A673 (cell line): ENCODE measurements around the gene KCNMA1. TPM values are rescaled to one million over a fixed set of nuclear protein-coding genes. Genes with fewer than 3 reads are reported as not detected.

Experiments
- BruUV-seq: library from RNA; stranded (reverse); fragments of 400-500 nt; replicated peaks from 2 replicates; lab custom pipeline; 2021; lab: Mats Ljungman, UMichigan
- CTCF ChIA-PET: fragments of 300-600 bp; sonication (Branson Sonifier 250); formaldehyde crosslinking; loops from one replicate; lab custom pipeline; 2022; ENCODE audit warnings: antibody characterized with exemption; lab: Charles Lee
- POLR2A ChIA-PET: fragments of 300-600 bp; sonication (Branson Sonifier 250); formaldehyde crosslinking; loops from one replicate; lab custom pipeline; 2022; ENCODE audit warnings: antibody characterized with exemption; ENCODE audit not compliant: low non-redundant PET; lab: Charles Lee
- DNase-seq: peaks from one replicate; pipeline ENCODE4 v3.0.0-alpha.2; 2015; ENCODE audit warnings: low spot score
- H3K27ac ChIP-seq: fragments of 200-600 bp; sonication (generic); 2 replicates; pipeline ENCODE4 v1.5.1; 2016; ENCODE audit warnings: mixed run types, low read depth, mild to moderate bottlenecking, mixed read lengths, antibody characterized with exemption, low read length; ENCODE audit not compliant: poor library complexity, severe bottlenecking
- H3K27me3 ChIP-seq: fragments of 200-600 bp; sonication (generic); replicated peaks from 2 replicates; pipeline ENCODE4 v1.6.1; 2017; ENCODE audit warnings: mixed run types, low read depth, mild to moderate bottlenecking, mixed read lengths, antibody characterized with exemption, low read length; ENCODE audit not compliant: insufficient read depth, poor library complexity
- H3K36me3 ChIP-seq: fragments of 200-600 bp; sonication (generic); 2 replicates; pipeline ENCODE4 v1.6.1; 2016; ENCODE audit warnings: mixed run types, mild to moderate bottlenecking, mixed read lengths, antibody characterized with exemption, low read length; ENCODE audit not compliant: insufficient read depth, poor library complexity, severe bottlenecking
- H3K4me1 ChIP-seq: fragments of 200-600 bp; sonication (generic); 2 replicates; pipeline ENCODE4 v1.6.1; 2017; ENCODE audit warnings: mixed run types, mild to moderate bottlenecking, mixed read lengths, antibody characterized with exemption, low read length; ENCODE audit not compliant: insufficient read depth, poor library complexity, severe bottlenecking
- H3K4me3 ChIP-seq: fragments of 200-600 bp; sonication (generic); 2 replicates; pipeline ENCODE4 v1.5.1; 2016; ENCODE audit warnings: low read depth, mixed run types, mild to moderate bottlenecking, mixed read lengths, low read length; ENCODE audit not compliant: poor library complexity, severe bottlenecking
- H3K9me3 ChIP-seq: fragments of 200-600 bp; sonication (generic); 2 replicates; pipeline ENCODE4 v1.6.1; 2016; ENCODE audit warnings: mixed run types, low read depth, mild to moderate bottlenecking, mixed read lengths, antibody characterized with exemption, low read length; ENCODE audit not compliant: poor library complexity, severe bottlenecking
- EZH2 ChIP-seq: fragments of 200-600 bp; sonication (generic); IDR thresholded peaks from 2 replicates; pipeline ENCODE4 v1.6.1; 2017; ENCODE audit warnings: borderline replicate concordance, low read depth, mild to moderate bottlenecking, mixed read lengths, antibody characterized with exemption, low read length; ENCODE audit not compliant: poor library complexity, severe bottlenecking
- intact Hi-C: fragments of 100-400 bp; cut with micrococcal nuclease; formaldehyde crosslinking; loops from one replicate; pipeline ENCODE4 v1.10.0; 2022; ENCODE audit not compliant: unreplicated experiment
- total RNA-seq: library from RNA; stranded (reverse); gene quantifications from 2 replicates; pipeline ENCODE4 v1.2.3, GENCODE V29; 2021
- TF ChIP-seq, protein P1 (sequence below): fragments of 300-800, 200-600 bp; sonication (generic); conservative IDR thresholded peaks from 2 replicates; pipeline ENCODE4 v1.5.1; 2017; ENCODE audit warnings: low read depth, mild to moderate bottlenecking, antibody characterized with exemption, low read length, moderate library complexity, mixed read lengths

KCNMA1 gene
- total RNA-seq, 1 experiment from 2014 or later, result 0.84 TPM

DNA sequence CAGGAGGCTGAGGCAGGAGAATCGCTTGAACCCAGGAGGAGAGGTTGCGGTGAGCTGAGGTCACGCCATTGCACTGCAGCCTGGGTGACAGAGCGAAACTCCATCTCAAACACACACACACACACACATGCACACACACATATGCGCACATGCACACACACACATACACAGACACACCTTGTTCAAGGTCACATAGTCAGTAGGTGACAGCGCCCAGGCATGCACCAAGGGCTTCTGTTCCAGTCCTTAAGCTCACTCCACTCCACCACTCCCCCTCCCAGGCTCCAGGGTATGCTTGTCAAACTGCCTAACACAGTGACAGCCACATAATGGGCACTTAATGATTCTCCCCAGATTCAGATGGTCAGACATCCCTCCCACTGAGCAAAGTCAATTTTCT lies 37.0 kb downstream of the KCNMA1 start:
- intact Hi-C loops, result no loop called here
- no peak for TF ChIP-seq EZH2
- TF ChIP-seq, protein P1, sequence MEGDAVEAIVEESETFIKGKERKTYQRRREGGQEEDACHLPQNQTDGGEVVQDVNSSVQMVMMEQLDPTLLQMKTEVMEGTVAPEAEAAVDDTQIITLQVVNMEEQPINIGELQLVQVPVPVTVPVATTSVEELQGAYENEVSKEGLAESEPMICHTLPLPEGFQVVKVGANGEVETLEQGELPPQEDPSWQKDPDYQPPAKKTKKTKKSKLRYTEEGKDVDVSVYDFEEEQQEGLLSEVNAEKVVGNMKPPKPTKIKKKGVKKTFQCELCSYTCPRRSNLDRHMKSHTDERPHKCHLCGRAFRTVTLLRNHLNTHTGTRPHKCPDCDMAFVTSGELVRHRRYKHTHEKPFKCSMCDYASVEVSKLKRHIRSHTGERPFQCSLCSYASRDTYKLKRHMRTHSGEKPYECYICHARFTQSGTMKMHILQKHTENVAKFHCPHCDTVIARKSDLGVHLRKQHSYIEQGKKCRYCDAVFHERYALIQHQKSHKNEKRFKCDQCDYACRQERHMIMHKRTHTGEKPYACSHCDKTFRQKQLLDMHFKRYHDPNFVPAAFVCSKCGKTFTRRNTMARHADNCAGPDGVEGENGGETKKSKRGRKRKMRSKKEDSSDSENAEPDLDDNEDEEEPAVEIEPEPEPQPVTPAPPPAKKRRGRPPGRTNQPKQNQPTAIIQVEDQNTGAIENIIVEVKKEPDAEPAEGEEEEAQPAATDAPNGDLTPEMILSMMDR, result no peak
- Histone ChIP-seq H3K4me3 (no peak overlapping the region), H3K4me1 (no peaks in the 10 kb centered on the region), H3K27ac (no peak overlapping the region), H3K9me3 (no peaks in the 10 kb centered on the region), H3K27me3 (peaks cover 15% of the 10 kb centered on the region), H3K36me3 (no peaks in the 10 kb centered on the region)
- CTCF ChIA-PET, result no interaction called here
- BruUV-seq, result no TSS peak
- no peak for DNase-seq
- POLR2A ChIA-PET, result interaction anchor here (0.6 kb wide), 1 partner anchor 342 kb away, joined by 3 read pairs; no protein-coding TSS in a partner anchor

- no peak overlapping the region for H3K4me3 ChIP-seq
- H3K9me3 ChIP-seq, result no peaks in the 10 kb centered on the region
- ChIA-PET POLR2A (no interaction called here), CTCF (no interaction called here)
- H3K4me1 ChIP-seq, result no peaks in the 10 kb centered on the region
- BruUV-seq, result no TSS peak
- DNase-seq, result no peak
- TF ChIP-seq EZH2, result no peak
- TF ChIP-seq, protein P1, result no peak
- intact Hi-C loops, result no loop called here
- H3K27ac ChIP-seq, result no peak overlapping the region
- H3K36me3 ChIP-seq, result no peaks in the 10 kb centered on the region
- H3K27me3 ChIP-seq, result peaks cover 16% of the 10 kb centered on the region
These were observed 38.0 kb downstream of the KCNMA1 start for GRCh38 chr10:77599651-77600050.

- ChIA-PET POLR2A (no interaction called here), CTCF (no interaction called here)
- peaks cover 13% of the 10 kb centered on the region for H3K27me3 ChIP-seq
- no peak overlapping the region for H3K27ac ChIP-seq
- no TSS peak for BruUV-seq
- H3K36me3 ChIP-seq, result no peaks in the 10 kb centered on the region
- intact Hi-C loops, result no loop called here
- H3K4me1 ChIP-seq, result no peaks in the 10 kb centered on the region
- no peak overlapping the region for H3K4me3 ChIP-seq
- no peaks in the 10 kb centered on the region for H3K9me3 ChIP-seq
- no peak for TF ChIP-seq EZH2
- TF ChIP-seq, protein P1, result no peak
- DNase-seq, result no peak
These were observed 39.0 kb downstream of the KCNMA1 start for GRCh38 chr10:77598606-77599005.
